OCI-LY7 (cell line): ENCODE results near the gene BRCA2. TPM values are rescaled to one million over a fixed set of nuclear protein-coding genes. Genes with fewer than 3 reads are reported as not detected.

Experiments used
- BruUV-seq: library from RNA; stranded (reverse); fragments of 400-500 nt; replicated peaks from 2 replicates; lab custom pipeline; 2021; lab: Mats Ljungman, UMichigan
- CTCF ChIA-PET: fragments of 300-600 bp; sonication (Branson Sonifier 250); formaldehyde crosslinking; loops from one replicate; lab custom pipeline; 2022; ENCODE audit warnings: antibody characterized with exemption; ENCODE audit not compliant: unreplicated experiment; lab: Charles Lee
- POLR2A ChIA-PET: fragments of 300-600 bp; sonication (Branson Sonifier 250); formaldehyde crosslinking; loops from one replicate; lab custom pipeline; 2022; ENCODE audit warnings: antibody characterized with exemption; lab: Charles Lee
- DNase-seq: peaks from one replicate; pipeline ENCODE4 v3.0.0-alpha.2; 2015; ENCODE audit warnings: low spot score
- H2AFZ ChIP-seq: fragments of 200-600 bp; sonication (generic), shearing (Covaris generic); 2 replicates; pipeline ENCODE4 v1.6.1; 2014; ENCODE audit warnings: mild to moderate bottlenecking, antibody characterized with exemption, low read length, moderate library complexity
- H3K27ac ChIP-seq: fragments of 200-600 bp; sonication (generic); 2 replicates; pipeline ENCODE4 v1.5.1; 2014; ENCODE audit warnings: mixed run types, low read depth, mild to moderate bottlenecking, moderate library complexity, low read length, inconsistent platforms; ENCODE audit not compliant: poor library complexity, severe bottlenecking
- H3K36me3 ChIP-seq: fragments of 200-600 bp; sonication (generic); 2 replicates; pipeline ENCODE4 v1.6.1; 2014; ENCODE audit warnings: mild to moderate bottlenecking, antibody characterized with exemption, low read length, moderate library complexity, mixed read lengths; ENCODE audit not compliant: insufficient read depth
- H3K4me1 ChIP-seq: fragments of 200-600 bp; sonication (generic); 2 replicates; pipeline ENCODE4 v1.5.1; 2014; ENCODE audit warnings: mild to moderate bottlenecking, low read length; ENCODE audit not compliant: insufficient read depth, poor library complexity, severe bottlenecking
- H3K4me2 ChIP-seq: fragments of 200-600 bp; sonication (generic); 2 replicates; pipeline ENCODE4 v1.6.1; 2014; ENCODE audit warnings: mild to moderate bottlenecking, low read length
- H3K4me3 ChIP-seq: fragments of 200-600 bp; sonication (generic); 2 replicates; pipeline ENCODE4 v1.5.1; 2014; ENCODE audit warnings: mild to moderate bottlenecking, low read depth, low read length; ENCODE audit not compliant: poor library complexity, severe bottlenecking
- H3K79me2 ChIP-seq: fragments of 200-600 bp; sonication (generic); 2 replicates; pipeline ENCODE4 v1.6.1; 2016; ENCODE audit warnings: low read depth, mild to moderate bottlenecking, low read length, moderate library complexity, mixed read lengths; ENCODE audit not compliant: insufficient read depth
- H3K9me2 ChIP-seq: fragments of 200-600 bp; sonication (generic); 2 replicates; pipeline ENCODE4 v1.6.1; 2016; ENCODE audit warnings: mild to moderate bottlenecking, low read length, mixed read lengths; ENCODE audit not compliant: insufficient read depth
- H3K9me3 ChIP-seq: fragments of 200-600 bp; sonication (generic); 2 replicates; pipeline ENCODE4 v1.6.1; 2014; ENCODE audit warnings: mild to moderate bottlenecking, mixed run types, low read length, mixed read lengths
- H4K20me1 ChIP-seq: fragments of 200-600 bp; sonication (generic); 2 replicates; pipeline ENCODE4 v1.6.1; 2014; ENCODE audit warnings: mild to moderate bottlenecking, antibody characterized with exemption, low read length, moderate library complexity, mixed read lengths; ENCODE audit not compliant: insufficient read depth
- CTCF ChIP-seq: fragments of 200-600 bp; sonication (generic); conservative IDR thresholded peaks from 2 replicates; pipeline ENCODE4 v1.5.1; 2014; ENCODE audit warnings: mild to moderate bottlenecking, antibody characterized with exemption, low read length, moderate library complexity, mixed read lengths
- EZH2phosphoT487 ChIP-seq: fragments of 200-600 bp; sonication (generic); IDR thresholded peaks from 2 replicates; pipeline ENCODE4 v1.6.1; 2018; ENCODE audit warnings: low read depth, borderline replicate concordance, mild to moderate bottlenecking, mixed run types, antibody characterized with exemption, low read length, moderate library complexity, mixed read lengths
- intact Hi-C: fragments of 100-400 bp; cut with micrococcal nuclease; formaldehyde crosslinking; loops from one replicate; pipeline ENCODE4 v1.10.0; 2022; ENCODE audit not compliant: unreplicated experiment
- total RNA-seq, 2 experiments: library from RNA; depleted of rRNA in 1 of 2; stranded (reverse); fragments of >200 nt in 1 of 2; shearing (Covaris generic) in 1 of 2; gene quantifications; 2 replicates each; pipeline ENCODE4 v1.2.3, GENCODE V29; 2014 to 2022

BRCA2 gene
- total RNA-seq, 2 experiments from 2014 or later, result 25.8 to 34.3 TPM

DNA sequence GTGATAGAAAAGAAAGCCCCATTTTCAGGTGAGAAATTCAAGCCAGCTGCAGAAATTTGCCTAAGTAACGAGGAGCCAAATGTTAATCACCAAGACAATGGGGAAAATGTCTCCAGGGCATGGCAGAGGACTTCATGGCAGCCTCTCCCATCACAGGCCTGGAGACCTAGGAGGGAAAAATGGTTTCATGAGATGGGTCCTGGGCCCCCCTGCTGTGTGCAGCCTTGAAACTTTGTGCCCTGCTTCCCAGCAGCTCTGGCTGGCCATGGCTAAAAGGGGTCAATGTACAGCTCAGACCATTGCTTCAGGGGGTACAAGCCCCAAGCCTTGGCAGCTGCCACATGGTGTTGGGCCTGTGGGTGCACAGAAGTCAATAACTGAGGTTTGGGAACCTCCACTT is 102.7 kb downstream of the BRCA2 start:
- CTCF ChIA-PET, result no interaction called here
- no peak for DNase-seq
- no peak overlapping the region for H3K4me3 ChIP-seq
- H3K79me2 ChIP-seq, result no peaks in the 10 kb centered on the region
- no peaks in the 10 kb centered on the region for H3K4me1 ChIP-seq
- TF ChIP-seq EZH2phosphoT487 (no peak), CTCF (no peak)
- H2AFZ ChIP-seq, result no peak overlapping the region
- H4K20me1 ChIP-seq, result no peaks in the 10 kb centered on the region
- peaks cover 7% of the 10 kb centered on the region; the same call in 1 of the 2 replicates for H3K9me3 ChIP-seq
- H3K36me3 ChIP-seq, result peaks cover 6% of the 10 kb centered on the region; the same call in 1 of the 2 replicates
- H3K9me2 ChIP-seq, result no peaks in the 10 kb centered on the region
- H3K27ac ChIP-seq, result no peak overlapping the region
- POLR2A ChIA-PET, result no interaction called here
- H3K4me2 ChIP-seq, result no peak overlapping the region
- intact Hi-C loops, result no loop called here
- BruUV-seq, result no TSS peak

DNA sequence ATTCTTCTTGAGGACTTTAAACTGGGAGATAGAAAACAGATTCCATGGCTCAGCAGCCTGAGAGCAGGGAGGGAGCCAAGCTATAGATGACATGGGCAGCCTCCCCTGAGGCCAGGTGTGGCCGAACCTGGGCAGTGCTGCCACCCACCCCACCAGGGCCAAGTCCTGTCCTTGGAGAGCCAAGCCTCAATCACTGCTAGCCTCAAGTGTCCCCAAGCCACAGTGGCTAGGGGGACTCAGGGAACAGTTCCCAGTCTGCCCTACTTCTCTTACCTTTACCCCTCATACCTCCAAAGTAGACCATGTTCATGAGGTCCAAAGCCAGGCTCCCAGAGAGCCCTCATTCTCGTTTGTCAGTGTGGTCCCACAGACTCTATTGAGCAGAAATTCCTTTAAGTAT is 104.6 kb downstream of the BRCA2 start:
- Histone ChIP-seq H3K27ac (no peak overlapping the region), H3K9me2 (no peaks in the 10 kb centered on the region), H2AFZ (no peak overlapping the region), H3K79me2 (peaks cover 3% of the 10 kb centered on the region; the same call in 1 of the 2 replicates), H3K4me1 (no peaks in the 10 kb centered on the region), H3K4me2 (no peak overlapping the region), H4K20me1 (no peaks in the 10 kb centered on the region), H3K9me3 (peaks cover 7% of the 10 kb centered on the region; the same call in 1 of the 2 replicates), H3K36me3 (peaks cover 6% of the 10 kb centered on the region; the same call in 1 of the 2 replicates), H3K4me3 (no peak overlapping the region)
- intact Hi-C loops, result loop anchor here (10.0 kb wide), 1 partner anchor 375 kb away; no protein-coding TSS in a partner anchor
- BruUV-seq, result no TSS peak
- TF ChIP-seq EZH2phosphoT487 (no peak), CTCF (no peak)
- CTCF ChIA-PET, result no interaction called here
- DNase-seq, result no peak
- POLR2A ChIA-PET, result no interaction called here

- Histone ChIP-seq H2AFZ (no peak overlapping the region), H4K20me1 (no peaks in the 10 kb centered on the region), H3K9me3 (peaks cover 7% of the 10 kb centered on the region; the same call in 1 of the 2 replicates), H3K27ac (no peak overlapping the region), H3K4me1 (peaks cover 19% of the 10 kb centered on the region), H3K4me3 (no peak overlapping the region), H3K4me2 (no peak overlapping the region), H3K9me2 (no peaks in the 10 kb centered on the region), H3K36me3 (peaks cover 6% of the 10 kb centered on the region; the same call in 1 of the 2 replicates), H3K79me2 (peaks cover 13% of the 10 kb centered on the region; the same call in 1 of the 2 replicates)
- intact Hi-C loops, result loop anchor here (10.0 kb wide), 1 partner anchor 379 kb away; no protein-coding TSS in a partner anchor
- POLR2A ChIA-PET, result no interaction called here
- TF ChIP-seq CTCF (no peak), EZH2phosphoT487 (no peak)
- BruUV-seq, result no TSS peak
- no peak for DNase-seq
- CTCF ChIA-PET, result no interaction called here
Observed at GRCh38 chr13:32423592-32423991, 108.3 kb downstream of the BRCA2 start.
